Measurements from ENCODE around the gene C2CD2.

DNA sequence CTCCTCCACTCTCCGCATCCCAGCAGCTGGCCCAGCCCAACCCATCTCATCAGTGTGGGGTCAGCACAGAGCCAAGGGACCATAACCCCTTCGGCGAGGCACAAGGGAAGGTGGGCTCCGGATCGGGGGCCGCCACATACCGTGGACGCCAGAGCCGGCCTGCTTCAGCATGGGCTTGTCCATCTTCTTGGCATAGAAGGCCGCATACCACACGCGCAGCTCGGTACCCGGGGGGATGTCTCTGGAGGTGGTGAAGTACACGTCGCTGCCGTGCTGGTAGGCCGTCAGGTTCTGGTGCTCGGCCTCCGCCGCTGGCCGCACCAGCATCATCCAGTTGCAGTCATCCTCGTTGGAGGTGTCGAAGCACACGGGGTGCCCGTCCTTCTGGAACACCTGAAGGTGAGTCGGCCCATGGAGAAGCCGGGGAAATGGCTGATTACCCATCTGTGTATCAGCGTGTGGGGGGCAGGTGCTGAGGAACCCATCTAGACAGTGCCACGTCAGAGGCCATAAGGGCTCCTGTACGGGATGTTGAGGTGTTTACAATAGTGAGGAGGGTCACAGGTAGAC lies 99.3 kb downstream of the C2CD2 start:
- TF ChIP-seq, protein P1, sequence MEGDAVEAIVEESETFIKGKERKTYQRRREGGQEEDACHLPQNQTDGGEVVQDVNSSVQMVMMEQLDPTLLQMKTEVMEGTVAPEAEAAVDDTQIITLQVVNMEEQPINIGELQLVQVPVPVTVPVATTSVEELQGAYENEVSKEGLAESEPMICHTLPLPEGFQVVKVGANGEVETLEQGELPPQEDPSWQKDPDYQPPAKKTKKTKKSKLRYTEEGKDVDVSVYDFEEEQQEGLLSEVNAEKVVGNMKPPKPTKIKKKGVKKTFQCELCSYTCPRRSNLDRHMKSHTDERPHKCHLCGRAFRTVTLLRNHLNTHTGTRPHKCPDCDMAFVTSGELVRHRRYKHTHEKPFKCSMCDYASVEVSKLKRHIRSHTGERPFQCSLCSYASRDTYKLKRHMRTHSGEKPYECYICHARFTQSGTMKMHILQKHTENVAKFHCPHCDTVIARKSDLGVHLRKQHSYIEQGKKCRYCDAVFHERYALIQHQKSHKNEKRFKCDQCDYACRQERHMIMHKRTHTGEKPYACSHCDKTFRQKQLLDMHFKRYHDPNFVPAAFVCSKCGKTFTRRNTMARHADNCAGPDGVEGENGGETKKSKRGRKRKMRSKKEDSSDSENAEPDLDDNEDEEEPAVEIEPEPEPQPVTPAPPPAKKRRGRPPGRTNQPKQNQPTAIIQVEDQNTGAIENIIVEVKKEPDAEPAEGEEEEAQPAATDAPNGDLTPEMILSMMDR (IDR thresholded peaks at IDR 0.05): no peak
- no peak for TF ChIP-seq POLR2A (IDR thresholded peaks at IDR 0.05)

Measured in adrenal gland (tissue), 5 donors.